ENCODE data around the gene TMEM220.

TMEM220 gene

DNA sequence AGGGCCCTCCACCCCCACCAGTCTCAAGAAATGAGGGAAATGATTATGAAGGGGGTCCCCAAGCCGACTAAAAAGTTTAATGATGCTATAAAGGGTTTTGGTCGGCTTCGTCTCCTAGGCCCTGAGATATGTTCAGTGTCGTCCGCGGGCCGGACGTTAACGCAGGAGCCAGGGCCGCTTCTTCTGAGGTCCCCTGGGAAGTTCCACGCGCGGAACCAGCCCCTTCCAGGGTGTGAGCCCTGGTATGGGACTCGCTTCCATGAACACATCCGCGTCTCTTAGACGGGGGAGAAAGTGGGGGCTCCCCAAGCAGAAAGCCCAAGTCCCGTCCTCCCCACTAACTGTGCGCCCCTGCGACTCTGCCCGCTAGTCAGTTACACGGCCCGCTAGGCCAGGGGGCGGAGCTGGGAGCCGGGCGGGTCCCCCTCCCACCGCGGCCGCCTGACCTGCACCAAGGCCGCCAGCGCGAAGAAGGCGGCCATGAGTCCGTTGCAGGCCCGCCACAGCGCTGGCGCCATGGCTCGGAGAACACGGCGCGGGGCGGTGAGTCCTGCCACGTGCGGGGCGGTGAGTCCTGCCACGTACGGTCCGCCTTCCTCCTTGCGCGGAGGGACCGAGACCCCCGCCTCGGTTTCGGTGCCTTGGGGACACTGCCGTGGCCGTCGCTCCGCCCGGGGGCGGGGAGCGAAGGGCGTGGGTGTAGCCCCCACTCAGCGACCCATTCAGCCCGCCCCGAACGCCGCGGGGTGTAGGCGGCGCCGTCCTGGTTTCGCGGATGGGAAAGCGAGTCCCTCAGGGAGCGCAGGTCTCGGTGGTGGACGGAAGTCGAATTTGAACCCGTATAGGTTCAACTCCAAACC lies at the start of gene TMEM220:
TMEM220 (minus strand) TSS at position 690 of the 860 bp plus-strand sequence; CDS start at position 518, 172 bp downstream.
- DNase-seq, result no peak

DNA sequence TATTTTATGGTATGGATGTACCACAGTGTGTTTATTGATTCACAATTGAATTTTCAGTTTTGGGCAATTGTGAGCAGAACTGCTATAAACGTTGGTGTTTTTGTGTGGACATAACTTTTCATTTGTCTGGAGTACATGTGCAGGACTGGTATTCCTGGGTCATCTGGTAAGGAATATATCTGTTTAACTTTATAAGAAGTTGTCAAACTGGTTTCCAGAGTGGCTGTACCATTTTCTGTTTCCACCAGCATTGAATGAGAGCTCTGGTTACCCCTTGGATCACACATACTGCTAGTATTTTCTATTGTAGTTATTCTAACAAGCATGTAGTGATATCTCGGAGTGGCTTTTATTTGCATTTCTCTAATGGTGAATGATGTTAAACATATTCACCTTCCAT lies 49.8 kb upstream of the TMEM220 start:
- DNase-seq, result no peak

DNA sequence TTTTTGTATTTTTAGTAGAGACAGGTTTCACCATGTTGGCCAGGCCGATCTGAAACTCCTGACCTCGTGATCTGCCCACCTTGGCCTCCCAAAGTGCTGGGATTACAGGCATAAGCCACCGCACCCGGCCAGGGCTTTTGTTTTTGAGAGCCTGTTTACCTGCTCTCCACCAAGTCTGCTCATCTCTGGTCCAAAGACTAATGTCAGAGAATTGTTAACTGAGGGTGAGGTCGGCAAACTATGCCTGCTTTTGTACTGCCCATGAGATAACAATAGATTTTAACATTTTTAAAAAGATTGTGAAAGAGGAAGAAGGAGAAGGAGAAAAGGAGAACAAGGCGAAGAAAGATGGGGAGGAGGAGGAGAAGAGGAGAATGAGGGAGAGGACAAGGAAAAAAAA lies 48.1 kb upstream of the TMEM220 start:
- DNase-seq, result no peak

DNA sequence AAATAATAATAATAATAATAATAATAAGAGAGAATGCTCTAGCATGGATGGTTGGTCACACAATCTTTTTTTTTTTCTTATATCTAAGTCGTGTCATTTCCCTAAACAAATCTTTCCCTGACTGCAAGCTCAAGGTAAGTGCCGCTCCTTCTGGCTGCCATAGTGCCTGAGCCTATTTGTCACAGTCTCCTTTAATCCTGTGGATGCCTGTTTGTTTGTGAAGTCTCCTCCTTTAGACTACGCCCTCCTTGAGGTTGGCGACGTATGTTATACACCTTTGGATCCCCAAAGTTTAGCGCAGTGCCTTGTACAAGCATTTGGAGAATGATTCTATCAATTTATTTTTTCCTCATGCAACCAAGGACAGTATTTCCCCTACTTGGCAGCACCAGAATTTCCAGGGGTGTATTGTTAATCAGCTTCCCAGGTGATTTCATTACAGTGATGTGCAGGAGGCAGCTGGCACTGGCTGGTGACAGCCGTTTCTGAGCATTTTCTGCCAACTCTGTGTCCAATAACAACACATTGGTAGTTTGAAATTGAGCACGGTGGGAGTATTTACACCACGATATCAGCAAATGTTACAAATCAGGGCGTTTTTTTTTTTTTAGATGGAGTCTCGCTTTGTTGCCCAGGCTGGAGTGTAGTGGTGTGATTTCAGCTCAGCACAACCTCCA lies 47.4 kb upstream of the TMEM220 start:
- no peak for DNase-seq

DNA sequence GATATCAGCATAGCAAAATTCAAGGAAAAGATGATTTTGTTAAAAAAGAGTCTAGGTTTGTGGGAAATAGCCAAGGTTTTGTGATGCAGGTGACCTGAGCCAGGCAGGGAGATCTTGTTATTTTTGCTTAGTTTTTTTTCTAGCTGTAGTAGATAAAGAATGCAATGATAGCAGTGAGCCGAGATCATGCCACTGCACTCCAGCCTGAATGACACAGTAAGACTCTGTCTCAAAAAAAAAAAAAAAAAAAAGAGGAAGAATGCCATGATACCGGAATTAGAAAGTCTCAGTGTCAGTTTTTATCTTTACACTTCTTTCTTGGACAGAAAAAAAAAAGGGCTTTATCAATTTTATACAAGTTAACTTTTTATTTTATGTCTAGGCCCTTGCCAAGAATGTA lies 46.6 kb upstream of the TMEM220 start:
- DNase-seq, result no peak

DNA sequence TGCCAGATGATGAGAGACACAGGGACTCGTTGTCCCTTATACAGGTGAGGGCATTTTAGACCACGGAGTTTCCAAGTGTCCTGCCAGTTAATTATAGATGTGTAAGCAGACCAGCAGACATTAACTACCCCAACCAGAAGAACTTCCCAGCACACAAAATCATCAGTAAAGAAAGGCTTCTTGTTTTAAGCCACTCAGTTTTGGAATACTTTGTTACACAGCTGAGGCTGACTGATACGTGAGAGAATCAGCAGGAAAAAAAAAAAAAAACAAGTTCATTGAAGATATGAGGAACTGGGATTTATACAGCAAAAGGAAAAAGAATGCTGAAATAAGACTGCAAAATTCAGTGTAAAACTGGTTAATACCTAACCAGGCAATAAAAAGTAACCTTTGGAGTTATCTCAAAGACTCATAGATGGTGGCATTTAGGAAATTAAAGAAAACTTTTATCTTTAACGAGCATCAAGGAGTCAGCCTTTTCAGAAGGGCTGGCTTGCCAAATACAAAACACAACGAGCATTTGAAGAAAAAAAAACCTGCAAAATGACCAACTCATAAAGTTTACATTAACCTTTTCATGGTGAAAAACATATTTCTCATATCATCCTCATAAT lies 46.0 kb upstream of the TMEM220 start:
- DNase-seq, result no peak

DNA sequence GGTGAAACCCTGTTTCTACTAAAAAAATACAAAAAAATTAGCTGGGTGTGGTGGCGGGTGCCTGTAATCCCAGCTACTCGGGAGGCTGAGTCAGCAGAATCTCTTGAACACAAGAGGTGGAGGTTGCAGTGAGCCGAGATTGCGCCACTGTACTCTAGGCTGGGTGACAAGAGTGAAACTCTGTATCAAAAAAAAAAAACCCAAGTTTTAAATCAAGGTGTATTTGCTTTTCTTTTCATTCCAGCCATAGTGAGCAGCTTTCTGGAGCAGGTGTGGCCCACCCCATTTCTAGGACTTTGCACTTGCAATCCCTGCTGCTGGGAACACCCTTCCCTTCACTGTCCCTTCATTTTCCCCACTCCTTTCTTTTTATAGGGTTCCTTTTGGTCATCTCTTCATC lies 45.2 kb upstream of the TMEM220 start:
- no peak for DNase-seq

DNA sequence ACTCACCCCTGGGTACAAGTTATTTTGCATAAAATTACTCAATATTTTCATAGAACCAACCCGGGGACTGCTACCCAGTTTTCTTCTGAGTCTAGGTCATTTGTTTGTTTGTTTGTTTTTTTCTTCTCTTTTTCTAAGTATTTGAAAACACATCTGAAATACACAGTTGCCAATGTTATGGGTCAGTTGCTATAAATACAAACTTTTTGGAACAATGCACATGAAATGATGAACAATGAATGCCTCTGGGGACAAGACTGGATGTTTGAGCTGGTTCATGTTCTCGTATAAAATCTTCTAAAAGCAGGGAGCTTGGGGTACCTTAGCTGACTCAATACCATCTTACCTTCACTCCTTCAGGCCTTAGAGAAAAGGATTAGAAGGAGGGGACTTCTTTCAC lies 43.6 kb upstream of the TMEM220 start:
- DNase-seq, result no peak

DNA sequence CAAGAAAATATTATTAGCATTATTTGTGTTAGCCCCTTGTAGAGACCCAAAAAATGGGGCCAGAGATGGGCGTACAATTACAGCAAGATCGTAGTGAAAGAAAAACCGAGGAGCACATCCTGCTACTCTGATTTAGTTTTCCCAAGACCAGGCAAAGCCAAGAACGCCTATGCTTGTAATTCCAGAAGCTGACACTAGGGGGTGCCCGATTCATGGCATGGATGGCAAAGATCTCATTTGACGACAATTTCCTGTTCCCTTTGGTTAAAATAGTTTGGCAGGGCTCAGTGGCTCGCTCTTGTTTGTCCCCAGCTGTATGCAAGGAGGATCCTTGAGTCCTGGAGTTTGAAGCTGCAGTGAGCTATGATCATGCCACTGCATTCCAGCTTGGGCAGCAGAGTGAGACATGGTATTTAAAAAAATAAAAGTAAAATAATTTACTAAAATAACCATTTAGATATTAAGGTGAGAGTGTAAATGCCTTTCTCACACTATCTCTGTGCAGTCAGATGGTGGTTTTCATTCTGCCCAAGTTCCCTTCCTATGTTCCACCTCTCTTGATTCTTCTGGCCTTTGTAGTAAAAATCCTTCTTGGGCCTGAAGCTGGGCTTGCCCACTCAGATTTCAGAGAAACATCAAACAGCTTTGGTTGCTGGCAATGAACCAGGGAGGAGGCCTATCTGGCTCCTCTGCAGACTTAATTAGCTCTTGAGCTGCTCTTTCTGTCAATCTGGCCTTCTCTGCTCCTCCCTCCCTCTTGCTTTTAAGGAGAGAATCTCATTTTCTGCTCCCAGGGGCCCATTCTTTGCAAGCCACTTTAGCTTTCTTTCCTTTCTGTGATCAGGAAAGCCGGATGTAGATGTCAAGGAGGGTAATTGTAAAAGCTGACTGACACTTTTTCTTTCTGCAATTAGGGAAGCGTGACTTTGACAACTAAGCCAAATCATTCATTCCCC lies 42.9 kb upstream of the TMEM220 start:
- no peak for DNase-seq

DNA sequence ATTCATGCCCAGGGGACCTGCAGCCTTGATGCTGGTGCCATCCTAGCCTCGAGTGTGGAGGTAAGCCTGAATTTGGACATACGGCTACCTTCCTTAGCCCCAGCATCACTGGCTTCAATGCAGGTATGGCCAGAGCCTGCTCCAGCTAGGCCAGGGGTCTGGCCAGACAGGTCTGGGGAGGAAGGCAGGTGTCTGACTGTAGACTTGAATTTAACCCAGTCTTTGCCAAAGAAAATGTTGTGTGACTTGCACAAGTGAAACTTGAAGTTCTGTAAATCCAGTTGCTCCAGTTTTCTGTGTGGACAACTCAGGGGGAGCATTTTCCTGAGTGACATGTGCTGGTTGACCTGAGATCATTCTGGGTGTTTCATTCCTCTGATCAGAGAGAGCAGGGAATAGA lies 41.3 kb upstream of the TMEM220 start:
- DNase-seq, result no peak

DNA sequence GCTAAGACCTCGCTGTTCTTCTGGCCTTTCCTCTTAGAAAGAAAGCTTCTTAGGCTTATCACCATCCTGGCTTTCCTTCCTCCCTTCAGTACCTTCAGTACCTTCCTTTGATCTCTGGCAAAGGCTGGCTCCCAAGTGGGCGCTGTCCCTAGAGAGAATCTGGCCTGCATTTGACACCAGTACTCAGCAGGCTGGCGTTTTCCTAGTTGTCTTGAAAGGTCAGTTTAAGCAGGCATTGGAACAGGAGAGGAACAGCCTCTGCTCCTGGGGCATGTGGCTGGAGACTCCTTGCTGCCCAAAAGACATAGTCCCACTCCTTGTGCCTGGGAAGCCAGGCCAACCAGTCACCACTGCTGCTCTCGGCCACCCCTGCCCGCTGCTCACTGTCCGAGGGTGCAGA lies 40.0 kb upstream of the TMEM220 start:
- DNase-seq, result no peak

DNA sequence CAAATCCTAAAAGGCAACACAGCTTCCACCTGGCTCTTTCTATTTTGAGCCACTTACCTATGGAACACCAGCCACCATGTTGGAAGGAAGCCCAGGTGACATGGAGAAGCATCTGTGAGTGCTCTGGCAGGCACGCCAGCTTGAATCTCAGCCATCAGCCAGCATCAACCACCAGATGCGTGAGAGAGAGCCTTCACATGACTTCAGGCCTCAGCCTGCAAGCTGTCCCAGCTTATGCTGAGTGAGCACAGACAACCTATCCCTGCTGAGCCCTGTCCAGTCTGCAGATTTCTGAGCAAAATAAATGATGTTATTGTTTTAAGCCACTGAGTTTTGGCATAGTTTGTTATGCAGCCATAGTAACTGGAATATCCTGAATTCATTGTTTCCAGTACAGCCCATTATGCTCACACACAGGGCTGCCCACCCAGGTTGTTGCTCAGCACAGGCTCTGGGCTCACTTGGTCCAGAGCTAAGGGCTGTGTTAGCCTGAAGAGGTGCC lies 39.0 kb upstream of the TMEM220 start:
- no peak for DNase-seq

DNA sequence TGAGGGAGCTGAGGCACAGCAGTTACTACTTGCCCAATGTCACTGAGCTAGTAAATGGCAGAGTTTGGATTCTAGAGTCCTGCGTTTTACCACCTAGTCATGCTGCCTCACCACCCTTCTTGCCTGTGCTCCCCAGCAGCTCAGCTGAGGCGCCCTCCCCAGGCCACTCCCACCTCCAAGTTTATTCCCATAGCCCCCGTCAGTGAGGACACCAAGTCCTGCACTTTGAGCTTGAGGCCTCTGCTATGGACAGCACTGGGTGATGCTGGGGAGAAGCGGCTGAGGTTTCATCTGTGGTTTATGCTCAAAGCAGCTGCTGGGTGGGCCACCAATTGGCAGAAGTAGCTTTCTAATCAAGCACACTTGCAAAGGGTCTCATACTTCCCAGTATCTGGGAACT lies 37.4 kb upstream of the TMEM220 start:
- no peak for DNase-seq

DNA sequence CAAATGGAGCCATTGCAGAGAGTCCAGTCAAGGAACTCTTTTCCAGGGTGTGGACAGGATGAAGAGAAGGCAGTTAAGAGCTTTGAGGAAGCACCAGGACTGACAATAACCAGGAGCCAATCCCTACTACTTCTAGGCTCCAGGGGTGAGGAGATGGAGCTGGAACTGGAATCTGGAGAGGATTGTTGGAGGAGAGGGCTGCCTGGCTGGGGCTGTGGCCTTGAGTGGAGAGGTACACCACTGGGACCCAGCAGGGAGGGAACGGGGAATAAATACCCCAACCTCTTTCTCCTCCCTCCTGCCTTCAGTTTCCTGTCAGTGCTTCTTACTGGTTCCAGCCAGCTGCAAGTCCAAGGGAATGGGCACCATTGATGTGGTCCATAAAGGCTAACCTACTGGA lies 32.2 kb upstream of the TMEM220 start:
- no peak for DNase-seq

DNA sequence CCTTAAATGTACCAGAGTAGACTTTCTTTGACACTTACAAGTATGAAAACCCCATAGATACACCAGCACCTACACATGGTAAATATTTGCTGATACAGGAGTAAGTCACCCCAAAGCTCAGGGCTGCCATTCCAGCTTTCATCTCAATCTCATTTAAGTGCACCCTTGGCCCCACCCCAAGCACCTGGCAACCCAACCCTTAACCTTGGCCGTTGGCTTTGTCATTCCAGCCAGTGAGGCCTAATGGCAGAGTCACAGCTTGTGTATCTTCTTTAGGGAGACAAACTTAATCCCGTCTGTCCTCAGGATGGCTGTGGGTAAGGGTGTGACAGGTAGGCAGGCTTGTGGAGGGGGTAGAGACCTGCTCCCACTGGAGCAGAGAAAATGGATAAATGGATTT lies 31.5 kb upstream of the TMEM220 start:
- DNase-seq, result no peak

DNA sequence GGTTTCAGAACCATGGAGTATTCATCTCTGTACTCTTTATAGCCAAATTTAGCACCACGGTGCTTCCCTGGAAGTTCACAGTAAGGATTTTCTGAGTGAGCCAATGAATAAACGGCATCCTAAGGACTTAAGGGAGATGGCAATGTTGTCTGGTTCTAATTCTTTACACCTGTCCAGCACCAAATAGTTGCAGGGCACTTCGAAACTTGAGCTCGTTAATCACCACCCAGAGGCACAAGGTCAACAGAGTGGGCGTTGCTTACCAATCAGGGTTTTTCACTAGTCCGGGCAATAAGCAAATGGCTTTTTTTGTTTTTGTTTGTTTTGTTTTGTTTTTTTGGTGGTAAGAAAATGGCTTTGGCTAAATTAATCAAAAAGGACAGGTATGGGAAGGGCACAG lies 28.2 kb upstream of the TMEM220 start:
- DNase-seq, result no peak

DNA sequence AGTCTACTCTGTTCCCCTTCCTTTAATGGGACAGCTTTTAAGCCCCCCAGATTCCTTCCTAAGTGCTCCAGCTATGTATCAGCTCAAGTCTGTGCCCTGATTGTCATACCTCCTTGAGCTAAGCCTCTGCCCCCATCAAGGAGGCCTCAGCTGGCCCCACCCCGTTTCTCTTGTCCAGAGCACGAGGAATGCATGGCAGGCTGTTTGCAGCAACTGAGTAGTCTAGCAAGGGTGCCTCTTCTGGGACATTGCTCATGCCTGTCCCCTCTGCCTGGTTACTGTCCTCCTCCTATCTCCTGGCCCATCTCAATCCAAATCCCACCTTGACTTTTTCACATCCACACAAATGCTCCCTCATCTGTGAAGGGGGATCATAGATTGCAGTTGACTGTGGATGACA lies 27.8 kb upstream of the TMEM220 start:
- DNase-seq, result no peak

DNA sequence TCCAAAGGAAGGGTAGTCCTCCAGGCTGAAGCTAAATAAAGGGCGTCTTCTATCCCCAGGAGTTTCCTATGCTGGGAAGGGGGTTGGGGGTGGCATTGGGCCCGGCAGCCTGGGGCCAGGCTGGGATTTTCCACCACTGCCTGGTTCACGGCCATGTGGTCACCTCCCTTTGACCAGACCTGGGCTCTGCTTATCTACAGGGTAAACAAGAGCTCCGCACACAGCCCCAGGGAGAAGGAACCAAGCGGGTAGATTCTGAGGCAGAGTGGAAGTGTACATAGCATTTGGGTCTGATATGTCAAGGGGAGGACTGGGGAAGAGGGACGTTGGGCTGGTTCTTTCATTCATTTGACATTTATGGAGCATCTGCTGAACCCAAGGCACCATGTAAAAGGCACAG lies 27.2 kb upstream of the TMEM220 start:
- DNase-seq, result no peak

DNA sequence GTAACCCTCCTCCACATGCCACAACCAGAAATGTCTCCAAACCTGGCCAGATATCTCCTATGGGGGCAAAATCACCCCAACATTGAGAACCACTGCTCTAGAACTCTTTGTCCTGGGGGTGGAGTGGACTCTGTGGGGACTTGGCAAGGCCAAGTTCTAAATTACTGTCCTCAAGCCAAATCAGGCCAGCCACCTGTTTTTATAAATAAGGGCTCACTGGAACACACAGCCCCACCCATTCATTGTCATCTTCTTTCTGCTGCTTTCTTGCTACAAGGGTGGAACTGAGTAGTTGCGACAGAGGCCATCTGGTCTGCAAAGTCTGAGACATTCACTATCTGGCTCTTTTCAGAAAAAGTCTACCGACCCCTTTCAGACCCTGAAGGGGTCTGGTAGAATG lies 26.8 kb upstream of the TMEM220 start:
- DNase-seq, result no peak

DNA sequence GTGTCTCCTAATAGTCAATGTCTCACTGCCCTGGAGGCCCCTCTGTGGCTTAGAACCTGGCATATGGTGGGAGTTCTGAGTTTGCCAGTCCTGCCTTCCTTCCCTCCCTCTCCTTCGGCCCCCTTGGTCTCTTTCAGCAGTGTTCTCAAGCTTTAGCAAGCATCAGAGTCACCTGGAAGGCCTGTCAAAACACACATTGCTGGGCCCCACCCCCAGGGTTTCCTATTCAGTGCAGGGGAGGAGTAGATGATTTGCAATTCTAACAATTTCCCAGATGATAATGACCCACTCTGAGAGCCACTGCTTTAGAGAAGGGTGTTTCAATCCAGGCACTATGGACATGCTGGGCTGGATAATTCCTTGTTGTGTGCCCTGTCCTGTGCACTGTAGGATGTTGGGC lies 26.4 kb upstream of the TMEM220 start:
- no peak for DNase-seq

DNA sequence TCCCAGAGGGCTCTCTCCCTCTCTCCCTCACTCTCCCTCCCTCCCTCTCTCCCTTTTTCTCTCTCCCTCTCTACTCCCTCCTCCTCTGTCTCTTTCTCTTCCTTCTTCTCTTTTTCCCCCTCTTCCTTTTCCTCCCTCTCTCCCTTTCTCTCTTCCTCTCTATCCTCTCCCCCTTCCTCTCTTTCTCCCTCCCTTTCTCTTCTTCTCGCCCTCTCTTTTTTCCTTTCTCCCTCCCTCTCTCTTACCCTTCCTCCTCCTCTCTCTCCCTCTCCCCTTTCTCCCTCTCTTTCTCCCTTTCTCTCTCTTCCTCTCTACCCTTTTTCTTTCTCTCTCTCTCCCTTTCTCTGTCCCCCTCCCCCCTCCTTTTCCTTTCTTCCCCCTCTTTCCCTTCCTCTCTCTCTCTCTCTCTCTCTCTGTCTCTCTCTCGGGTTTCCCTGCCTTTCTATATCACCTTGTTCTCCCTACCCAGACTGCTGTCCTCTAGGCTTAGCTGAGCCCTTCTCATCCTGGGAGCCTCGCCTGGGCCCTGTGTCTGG lies 25.8 kb upstream of the TMEM220 start:
- DNase-seq, result no peak

DNA sequence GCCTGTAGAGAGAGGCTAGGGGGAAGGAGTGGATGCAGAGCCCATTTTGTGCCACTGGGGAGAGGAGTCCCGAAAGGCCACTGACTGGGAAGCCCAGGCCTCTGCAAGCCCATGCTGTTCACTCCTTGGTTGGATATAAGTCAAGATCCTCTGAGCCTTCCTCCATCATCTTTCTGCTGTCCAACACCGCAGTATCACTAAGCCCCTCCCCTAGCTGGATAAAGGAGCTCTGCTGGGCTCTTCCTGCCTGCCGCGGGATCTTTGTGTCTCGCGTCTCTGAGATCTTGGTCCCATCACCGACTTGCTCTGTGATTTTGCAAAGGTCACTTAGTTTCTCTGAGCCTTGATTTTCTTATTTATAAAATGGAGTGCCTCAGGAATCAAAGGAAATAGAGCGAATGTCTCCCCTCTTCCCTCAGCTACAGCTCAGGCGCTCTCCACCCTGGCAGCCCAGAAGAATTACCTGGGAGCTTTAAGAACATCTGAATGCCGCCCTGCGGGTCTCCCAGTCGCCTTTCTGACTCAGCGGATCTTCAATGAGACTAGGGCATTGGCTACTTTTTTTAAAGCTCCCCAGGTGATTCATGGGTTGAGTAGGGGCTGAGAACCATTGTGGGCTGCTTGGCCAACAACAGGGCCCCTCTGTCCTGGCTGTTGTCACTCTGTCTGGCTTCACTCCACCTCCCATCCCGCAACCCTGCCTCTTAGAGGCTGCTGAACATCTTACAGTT lies 25.2 kb upstream of the TMEM220 start:
- no peak for DNase-seq

Data from NCI-H2029 (cell line).